ENCODE results near the gene UBE2J2. TPM values are rescaled to one million over a fixed set of nuclear protein-coding genes. Genes with fewer than 3 reads are reported as not detected.

Gene UBE2J2
- total RNA-seq, 1 donor from 2014 or later = 71.9 TPM

DNA sequence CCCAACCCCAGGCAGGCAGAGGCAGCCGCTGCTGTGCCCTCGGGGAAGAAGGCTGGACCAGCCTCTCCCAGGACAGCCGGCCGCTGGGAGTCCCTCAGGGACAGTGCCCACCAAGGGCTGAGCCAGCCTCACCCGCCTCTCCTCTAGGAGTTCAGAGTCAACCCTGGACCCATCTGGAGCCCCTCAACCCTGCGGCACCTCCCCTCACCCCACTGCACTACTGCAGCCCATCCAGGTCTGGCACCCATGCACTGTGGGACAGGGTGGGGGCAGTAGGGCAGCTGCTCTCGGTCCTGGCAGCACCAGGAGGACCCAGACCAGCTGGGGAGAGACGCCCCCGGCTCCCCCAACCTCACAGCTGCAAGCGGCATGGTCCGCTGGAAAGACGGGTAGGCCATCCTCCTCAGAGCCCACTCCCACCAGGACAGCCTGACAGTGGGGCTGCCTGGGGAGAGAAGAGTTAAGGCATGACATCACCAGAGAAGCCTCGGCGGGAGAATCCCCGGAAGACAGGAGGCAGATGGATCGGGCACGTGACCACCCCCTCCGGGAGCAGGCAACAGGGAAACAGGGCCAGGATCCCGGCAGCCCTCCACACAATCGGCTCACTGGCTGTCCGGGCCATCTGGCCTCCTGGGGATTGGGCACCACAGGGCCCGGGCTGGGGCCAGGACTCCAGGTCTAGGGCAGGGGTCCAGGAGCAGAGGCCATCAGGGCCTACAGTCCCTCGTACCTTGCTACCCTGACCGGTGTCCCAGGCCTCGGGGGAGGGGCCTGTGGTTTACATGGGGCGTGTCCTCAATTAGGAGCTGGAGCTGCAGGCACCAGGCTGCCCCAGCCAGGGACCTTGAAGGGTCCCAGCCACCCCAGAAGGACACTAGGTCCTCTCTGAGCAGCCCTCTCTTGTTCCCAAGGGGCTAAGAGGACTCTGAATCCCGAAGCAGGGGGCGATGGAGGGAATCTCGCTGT lies 31.0 kb upstream of the UBE2J2 start:
- H3K27me3 Mint-ChIP-seq (ENCODE audit: unreplicated experiment) = peaks cover 13% of the 10 kb centered on the region
- TF ChIP-seq CTCF (IDR thresholded peaks at IDR 0.05; ENCODE audit: unreplicated experiment) = no peak
- peak overlapping the region; percentile 73 for H3K4me3 Mint-ChIP-seq (ENCODE audit: unreplicated experiment)
- H3K27ac Mint-ChIP-seq (ENCODE audit: unreplicated experiment) = peak overlapping the region; percentile 70
- no peaks in the 10 kb centered on the region for H3K36me3 Mint-ChIP-seq (ENCODE audit: low read depth, unreplicated experiment)
- no peaks in the 10 kb centered on the region for H3K9me3 Mint-ChIP-seq (ENCODE audit: unreplicated experiment)
- peak; percentile 69 for DNase-seq (ENCODE audit: low spot score)
- H3K4me1 Mint-ChIP-seq (ENCODE audit: unreplicated experiment) = peaks cover 15% of the 10 kb centered on the region

DNA sequence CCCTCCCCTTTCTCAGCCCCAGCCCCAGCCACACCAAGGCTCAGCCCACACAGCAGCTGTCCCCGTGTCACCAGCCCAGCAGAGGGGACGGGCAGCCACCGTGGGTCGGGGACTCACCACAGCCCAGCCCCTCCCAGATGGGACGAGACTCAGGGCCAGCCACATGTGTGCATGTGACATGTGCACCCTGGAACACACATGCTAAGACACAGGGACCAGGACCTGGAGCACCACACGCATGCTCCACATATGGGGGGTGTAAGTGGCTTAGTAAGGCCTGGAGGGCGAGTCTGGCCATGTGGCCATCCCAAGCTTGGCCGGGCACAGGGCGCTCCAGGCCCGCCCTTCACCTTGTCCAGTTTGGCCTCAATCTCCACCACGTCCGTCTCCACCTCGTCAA lies 30.1 kb upstream of the UBE2J2 start:
- Mint-ChIP-seq H3K4me1 (ENCODE audit: unreplicated experiment) (peaks cover 15% of the 10 kb centered on the region), H3K27ac (ENCODE audit: unreplicated experiment) (no peak overlapping the region), H3K36me3 (ENCODE audit: low read depth, unreplicated experiment) (no peaks in the 10 kb centered on the region), H3K27me3 (ENCODE audit: unreplicated experiment) (peaks cover 10% of the 10 kb centered on the region), H3K4me3 (ENCODE audit: unreplicated experiment) (no peak overlapping the region), H3K9me3 (ENCODE audit: unreplicated experiment) (no peaks in the 10 kb centered on the region)
- no peak for TF ChIP-seq CTCF (IDR thresholded peaks at IDR 0.05; ENCODE audit: unreplicated experiment)
- no peak for DNase-seq (ENCODE audit: low spot score)

- Mint-ChIP-seq H3K9me3 (ENCODE audit: unreplicated experiment) (no peaks in the 10 kb centered on the region), H3K27me3 (ENCODE audit: unreplicated experiment) (peaks cover 10% of the 10 kb centered on the region), H3K4me1 (ENCODE audit: unreplicated experiment) (peaks cover 15% of the 10 kb centered on the region), H3K36me3 (ENCODE audit: low read depth, unreplicated experiment) (no peaks in the 10 kb centered on the region), H3K27ac (ENCODE audit: unreplicated experiment) (no peak overlapping the region), H3K4me3 (ENCODE audit: unreplicated experiment) (no peak overlapping the region)
- no peak for DNase-seq (ENCODE audit: low spot score)
- no peak for TF ChIP-seq CTCF (IDR thresholded peaks at IDR 0.05; ENCODE audit: unreplicated experiment)
These were observed 29.4 kb upstream of the UBE2J2 start for GRCh38 chr1:1302951-1303509.

DNA sequence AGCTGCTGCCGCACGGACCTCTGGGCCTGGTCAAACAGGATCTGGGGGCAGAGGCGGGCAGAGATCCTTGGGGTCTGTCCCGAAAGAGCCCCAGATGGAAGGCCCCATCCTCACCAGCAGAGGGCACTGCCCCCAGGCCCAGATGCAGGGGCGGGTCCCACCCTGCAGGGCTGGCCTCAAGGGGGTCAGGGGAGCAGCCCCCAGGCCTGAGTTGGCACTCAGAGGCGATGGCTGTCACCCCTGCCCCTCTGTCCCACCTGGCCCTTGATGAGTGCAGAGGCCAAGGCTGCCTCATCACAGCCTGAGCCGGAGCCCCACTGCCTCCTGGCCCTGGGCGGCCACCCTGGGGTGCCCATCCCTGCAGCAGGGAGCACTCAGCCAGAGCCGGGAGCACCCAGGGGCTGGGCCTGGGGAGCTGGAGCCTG lies 28.4 kb upstream of the UBE2J2 start:
- DNase-seq (ENCODE audit: low spot score) = peak; percentile 52
- no peaks in the 10 kb centered on the region for H3K36me3 Mint-ChIP-seq (ENCODE audit: low read depth, unreplicated experiment)
- peaks cover 10% of the 10 kb centered on the region for H3K27me3 Mint-ChIP-seq (ENCODE audit: unreplicated experiment)
- no peak overlapping the region for H3K27ac Mint-ChIP-seq (ENCODE audit: unreplicated experiment)
- H3K9me3 Mint-ChIP-seq (ENCODE audit: unreplicated experiment) = no peaks in the 10 kb centered on the region
- peaks cover 14% of the 10 kb centered on the region for H3K4me1 Mint-ChIP-seq (ENCODE audit: unreplicated experiment)
- peak; percentile 71 for TF ChIP-seq CTCF (IDR thresholded peaks at IDR 0.05; ENCODE audit: unreplicated experiment)
- H3K4me3 Mint-ChIP-seq (ENCODE audit: unreplicated experiment) = no peak overlapping the region

- no peaks in the 10 kb centered on the region for H3K9me3 Mint-ChIP-seq (ENCODE audit: unreplicated experiment)
- no peak overlapping the region for H3K27ac Mint-ChIP-seq (ENCODE audit: unreplicated experiment)
- H3K27me3 Mint-ChIP-seq (ENCODE audit: unreplicated experiment) = peaks cover 8% of the 10 kb centered on the region
- peak; percentile 36 for TF ChIP-seq CTCF (IDR thresholded peaks at IDR 0.05; ENCODE audit: unreplicated experiment)
- no peaks in the 10 kb centered on the region for H3K36me3 Mint-ChIP-seq (ENCODE audit: low read depth, unreplicated experiment)
- H3K4me1 Mint-ChIP-seq (ENCODE audit: unreplicated experiment) = peaks cover 2% of the 10 kb centered on the region
- no peak overlapping the region for H3K4me3 Mint-ChIP-seq (ENCODE audit: unreplicated experiment)
- DNase-seq (ENCODE audit: low spot score) = no peak
These were observed 26.7 kb upstream of the UBE2J2 start for GRCh38 chr1:1300352-1300739.

All from endothelial cell (in vitro differentiated cells).